CD8-positive, alpha-beta memory T cell (primary cell): ENCODE measurements around the gene ATP12A. TPM values are rescaled to one million over a fixed set of nuclear protein-coding genes. Genes with fewer than 3 reads are reported as not detected.
A peak's percentile ranks its signal among the peaks of the same experiment; 100 is the strongest.

Source experiments
- CTCF ChIA-PET: fragments of 350-600 bp; sonication (Branson Sonifier 250); formaldehyde crosslinking; loops from one replicate; lab custom pipeline; 2021; ENCODE audit warnings: antibody characterized with exemption; lab: Charles Lee
- POLR2A ChIA-PET: fragments of 350-600 bp; sonication (Branson Sonifier 250); formaldehyde crosslinking; loops from one replicate; lab custom pipeline; 2021; ENCODE audit warnings: antibody characterized with exemption; lab: Charles Lee
- DNase-seq, 5 donors: peaks; one replicate each; pipeline versions ENCODE4 v3.0.0 to v3.0.0-alpha.2; 2020 to 2022; ENCODE audit warnings: mixed read lengths in 1 of 5
- H3K27ac ChIP-seq: one replicate; pipeline ENCODE4 v1.7.0; 2013; ENCODE audit warnings: low read depth, mild to moderate bottlenecking, low read length, moderate library complexity
- H3K27me3 ChIP-seq: 2 replicates; pipeline ENCODE4 v1.7.0; 2013; ENCODE audit warnings: low read length, mild to moderate bottlenecking; ENCODE audit not compliant: insufficient read depth, poor library complexity, severe bottlenecking
- H3K36me3 ChIP-seq: 2 replicates; pipeline ENCODE4 v1.7.0; 2013; ENCODE audit warnings: mild to moderate bottlenecking, low read length, moderate library complexity; ENCODE audit not compliant: insufficient read depth
- H3K4me1 ChIP-seq: 2 replicates; pipeline ENCODE4 v1.7.0; 2013; ENCODE audit warnings: mild to moderate bottlenecking, low read length, moderate library complexity; ENCODE audit not compliant: insufficient read depth
- H3K4me3 ChIP-seq: 2 replicates; pipeline ENCODE4 v1.7.0; 2013; ENCODE audit warnings: mild to moderate bottlenecking, low read length
- H3K9me3 ChIP-seq: 2 replicates; pipeline ENCODE4 v1.7.0; 2013; ENCODE audit warnings: mild to moderate bottlenecking, low read length
- H3K27ac Mint-ChIP-seq, 8 donors: one replicate each; pipeline ENCODE4 v1.8.0; 2020 to 2021; ENCODE audit warnings: mixed read lengths in 8 of 8, mild to moderate bottlenecking in 6 of 8, inconsistent platforms in 3 of 8, moderate library complexity in 3 of 8
- H3K27me3 Mint-ChIP-seq, 2 donors: one replicate each; pipeline ENCODE4 v1.8.0; 2020 to 2021; ENCODE audit warnings: mixed read lengths in 2 of 2, mild to moderate bottlenecking in 1 of 2, moderate library complexity in 1 of 2
- H3K36me3 Mint-ChIP-seq, 3 donors: one replicate each; pipeline ENCODE4 v1.8.0; 2020 to 2021; ENCODE audit warnings: mixed read lengths in 3 of 3, inconsistent platforms in 1 of 3, mild to moderate bottlenecking in 1 of 3
- H3K4me1 Mint-ChIP-seq, 3 donors: one replicate each; pipeline ENCODE4 v1.8.0; 2020 to 2021; ENCODE audit warnings: mixed read lengths in 3 of 3, inconsistent platforms in 1 of 3, mild to moderate bottlenecking in 1 of 3
- H3K4me3 Mint-ChIP-seq, 7 donors: one replicate each; pipeline ENCODE4 v1.8.0; 2020 to 2021; ENCODE audit warnings: mixed read lengths in 7 of 7, mild to moderate bottlenecking in 6 of 7, moderate library complexity in 4 of 7, inconsistent platforms in 2 of 7
- H3K9me3 Mint-ChIP-seq, 5 donors: one replicate each; pipeline ENCODE4 v1.8.0; 2020 to 2022; ENCODE audit warnings: mixed read lengths in 5 of 5, mild to moderate bottlenecking in 3 of 5, moderate library complexity in 2 of 5, inconsistent platforms in 1 of 5
- polyA plus RNA-seq: library from polyadenylated mRNA; unstranded; fragments of 300-500 nt; fragmentation: Illumina TruSeq; gene quantifications from one replicate; pipeline ENCODE4 v1.2.3, GENCODE V29; 2021
- total RNA-seq, 2 experiments: library from RNA; stranded (reverse); gene quantifications; one replicate each; pipeline ENCODE4 v1.2.3, GENCODE V29; 2021

Gene ATP12A
- total and polyA plus RNA-seq, 3 experiments from 2014 or later = 4.9 to 6.1 TPM; not detected in 1

GRCh38 chr13:24745861-24746617, 65.8 kb downstream of the ATP12A start:
- Histone ChIP-seq H3K4me3 (no peak overlapping the region), H3K27me3 (no peaks in the 10 kb centered on the region), H3K27ac (no peak overlapping the region), H3K36me3 (no peaks in the 10 kb centered on the region), H3K9me3 (no peaks in the 10 kb centered on the region), H3K4me1 (no peaks in the 10 kb centered on the region)
- CTCF ChIA-PET = no interaction called here
- POLR2A ChIA-PET = no interaction called here
- no peaks in the 10 kb centered on the region for H3K36me3 Mint-ChIP-seq
- peaks cover 5 to 22% (median 10%) of the 10 kb centered on the region in 3 donors for H3K4me1 Mint-ChIP-seq
- no peaks in the 10 kb centered on the region for H3K9me3 Mint-ChIP-seq
- DNase-seq = no peak
- H3K27me3 Mint-ChIP-seq = peaks cover 25 to 50% of the 10 kb centered on the region in 2 donors
- H3K27ac Mint-ChIP-seq = peak overlapping the region in 1 of 8 donors; percentile 39
- H3K4me3 Mint-ChIP-seq = no peak overlapping the region

- no peak for DNase-seq
- Histone ChIP-seq H3K4me3 (no peak overlapping the region), H3K9me3 (no peaks in the 10 kb centered on the region), H3K36me3 (no peaks in the 10 kb centered on the region), H3K27me3 (no peaks in the 10 kb centered on the region), H3K27ac (no peak overlapping the region), H3K4me1 (no peaks in the 10 kb centered on the region)
- H3K36me3 Mint-ChIP-seq = no peaks in the 10 kb centered on the region
- H3K4me3 Mint-ChIP-seq = peak overlapping the region in 5 of 7 donors; percentile 19 to 68 (median 46)
- H3K27ac Mint-ChIP-seq = no peak overlapping the region
- POLR2A ChIA-PET = no interaction called here
- H3K9me3 Mint-ChIP-seq = no peaks in the 10 kb centered on the region
- peaks cover 25 to 57% of the 10 kb centered on the region in 2 donors for H3K27me3 Mint-ChIP-seq
- CTCF ChIA-PET = no interaction called here
- H3K4me1 Mint-ChIP-seq = peaks cover 5 to 22% (median 10%) of the 10 kb centered on the region in 3 donors
Measured at GRCh38 chr13:24746618-24747247, 66.5 kb downstream of the ATP12A start.

DNA sequence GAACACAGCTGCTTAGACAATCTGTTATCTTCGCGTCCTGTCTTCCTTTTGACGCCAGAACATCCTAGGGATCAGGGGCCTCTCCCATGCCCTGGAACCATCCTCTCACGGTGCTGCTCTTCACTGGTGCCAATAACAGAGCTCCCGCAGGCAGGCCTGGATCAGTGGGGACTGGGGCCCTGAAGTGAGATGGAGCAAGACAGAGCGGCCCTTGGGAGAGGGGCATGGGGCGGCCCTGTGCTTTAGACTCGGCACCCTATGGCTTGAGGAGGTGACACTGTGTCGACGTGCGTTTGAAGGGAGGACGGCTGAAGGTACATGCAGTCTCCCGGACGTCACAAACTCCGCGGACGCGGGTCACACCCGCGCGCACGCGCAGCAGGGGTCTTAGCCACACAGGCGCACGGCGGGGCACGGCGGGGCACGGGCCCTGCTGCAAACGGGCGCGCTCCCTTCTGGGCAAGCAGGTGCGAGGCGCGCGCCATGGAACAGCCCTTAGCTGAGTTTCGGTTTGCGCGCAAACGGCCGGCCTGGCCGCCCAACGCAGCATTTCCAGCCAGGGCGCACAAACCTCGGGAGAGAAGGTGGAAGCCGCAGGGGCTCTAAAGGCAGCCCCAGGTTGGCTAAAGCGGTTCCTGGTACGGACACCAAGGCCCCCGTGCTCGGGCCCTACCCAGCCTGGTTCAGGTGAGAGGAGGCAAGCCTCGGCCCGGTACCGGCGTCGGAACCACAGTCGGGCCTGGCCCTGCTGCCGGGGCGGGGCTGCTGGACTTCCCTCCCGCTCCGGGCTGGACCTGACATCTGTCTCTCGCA, 67.2 kb downstream of the ATP12A start:
- CTCF ChIA-PET = no interaction called here

DNA sequence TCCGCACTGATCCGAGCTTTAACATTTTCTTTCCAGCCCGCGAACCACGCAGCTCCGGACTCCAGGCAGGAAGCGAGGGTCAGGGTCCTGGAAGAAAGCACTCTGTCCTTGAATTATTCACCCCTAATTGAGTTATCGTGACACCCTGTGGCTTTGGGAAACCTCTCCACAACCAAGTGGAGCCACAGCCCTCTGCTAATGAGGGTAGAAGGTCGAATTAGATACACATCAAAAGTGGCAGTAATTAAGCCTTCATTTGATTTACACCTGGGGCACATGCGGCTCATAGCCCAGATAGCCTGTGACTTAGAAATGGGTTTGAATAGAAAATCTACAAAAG, 67.8 kb downstream of the ATP12A start:
- ChIA-PET POLR2A (no interaction called here), CTCF (no interaction called here)
- H3K4me1 ChIP-seq = no peaks in the 10 kb centered on the region
- H3K4me3 ChIP-seq = no peak overlapping the region
- DNase-seq = no peak
- no peaks in the 10 kb centered on the region for H3K36me3 Mint-ChIP-seq
- H3K27ac Mint-ChIP-seq = peak overlapping the region in 1 of 8 donors; percentile 60
- H3K27ac ChIP-seq = no peak overlapping the region
- H3K36me3 ChIP-seq = no peaks in the 10 kb centered on the region
- peak overlapping the region in 5 of 7 donors; percentile 65 to 71 (median 68) for H3K4me3 Mint-ChIP-seq
- no peaks in the 10 kb centered on the region for H3K9me3 ChIP-seq
- H3K4me1 Mint-ChIP-seq = peaks cover 5 to 22% (median 10%) of the 10 kb centered on the region in 3 donors
- peaks cover 32 to 67% of the 10 kb centered on the region in 2 donors for H3K27me3 Mint-ChIP-seq
- no peaks in the 10 kb centered on the region for H3K27me3 ChIP-seq
- H3K9me3 Mint-ChIP-seq = no peaks in the 10 kb centered on the region

More for the DNA sequence above, 67.2 kb downstream of the ATP12A start:
- Mint-ChIP-seq H3K4me3 (peak overlapping the region in 6 of 7 donors; percentile 33 to 82 (median 65)), H3K27me3 (peaks cover 30 to 62% of the 10 kb centered on the region in 2 donors), H3K27ac (no peak overlapping the region), H3K4me1 (peaks cover 5 to 22% (median 10%) of the 10 kb centered on the region in 3 donors), H3K36me3 (no peaks in the 10 kb centered on the region), H3K9me3 (no peaks in the 10 kb centered on the region)
- Histone ChIP-seq H3K27me3 (no peaks in the 10 kb centered on the region), H3K27ac (no peak overlapping the region), H3K4me1 (no peaks in the 10 kb centered on the region), H3K36me3 (no peaks in the 10 kb centered on the region), H3K4me3 (no peak overlapping the region), H3K9me3 (no peaks in the 10 kb centered on the region)
- POLR2A ChIA-PET = no interaction called here
- no peak for DNase-seq

- peak overlapping the region in 1 of 8 donors; percentile 33 for H3K27ac Mint-ChIP-seq
- Histone ChIP-seq H3K4me3 (no peak overlapping the region), H3K4me1 (no peaks in the 10 kb centered on the region), H3K9me3 (no peaks in the 10 kb centered on the region), H3K27me3 (no peaks in the 10 kb centered on the region), H3K36me3 (no peaks in the 10 kb centered on the region), H3K27ac (no peak overlapping the region)
- no peaks in the 10 kb centered on the region for H3K4me1 Mint-ChIP-seq
- ChIA-PET POLR2A (no interaction called here), CTCF (no interaction called here)
- no peak for DNase-seq
- no peak overlapping the region for H3K4me3 Mint-ChIP-seq
- no peaks in the 10 kb centered on the region for H3K9me3 Mint-ChIP-seq
- H3K36me3 Mint-ChIP-seq = peaks cover 0 to 1% (median 0%) of the 10 kb centered on the region in 3 donors
- H3K27me3 Mint-ChIP-seq = peaks cover 15 to 31% of the 10 kb centered on the region in 2 donors
Measured at GRCh38 chr13:24759197-24759596, 79.0 kb downstream of the ATP12A start.

Other genes with a start within 250 kb of the ATP12A start
- 10 to 100 TPM; 37.4 to 38.7 TPM for gene PARP4, start 167.6 kb upstream of the ATP12A start, total RNA-seq
- gene PARP4, start 167.6 kb upstream of the ATP12A start, polyA plus RNA-seq = 59.7 TPM
- not detected for gene RNF17, start 83.8 kb downstream of the ATP12A start, total RNA-seq
- gene RNF17, start 83.8 kb downstream of the ATP12A start, polyA plus RNA-seq = not detected